A673 (cell line): ENCODE results near the gene LCMT1. TPM values are rescaled to one million over a fixed set of nuclear protein-coding genes. Genes with fewer than 3 reads are reported as not detected.

Experiments
- BruUV-seq: library from RNA; stranded (reverse); fragments of 400-500 nt; replicated peaks from 2 replicates; lab custom pipeline; 2021; lab: Mats Ljungman, UMichigan
- CTCF ChIA-PET: fragments of 300-600 bp; sonication (Branson Sonifier 250); formaldehyde crosslinking; loops from one replicate; lab custom pipeline; 2022; ENCODE audit warnings: antibody characterized with exemption; lab: Charles Lee
- POLR2A ChIA-PET: fragments of 300-600 bp; sonication (Branson Sonifier 250); formaldehyde crosslinking; loops from one replicate; lab custom pipeline; 2022; ENCODE audit warnings: antibody characterized with exemption; ENCODE audit not compliant: low non-redundant PET; lab: Charles Lee
- DNase-seq: peaks from one replicate; pipeline ENCODE4 v3.0.0-alpha.2; 2015; ENCODE audit warnings: low spot score
- H3K27ac ChIP-seq: fragments of 200-600 bp; sonication (generic); 2 replicates; pipeline ENCODE4 v1.5.1; 2016; ENCODE audit warnings: mixed run types, low read depth, mild to moderate bottlenecking, mixed read lengths, antibody characterized with exemption, low read length; ENCODE audit not compliant: poor library complexity, severe bottlenecking
- H3K27me3 ChIP-seq: fragments of 200-600 bp; sonication (generic); replicated peaks from 2 replicates; pipeline ENCODE4 v1.6.1; 2017; ENCODE audit warnings: mixed run types, low read depth, mild to moderate bottlenecking, mixed read lengths, antibody characterized with exemption, low read length; ENCODE audit not compliant: insufficient read depth, poor library complexity
- H3K36me3 ChIP-seq: fragments of 200-600 bp; sonication (generic); 2 replicates; pipeline ENCODE4 v1.6.1; 2016; ENCODE audit warnings: mixed run types, mild to moderate bottlenecking, mixed read lengths, antibody characterized with exemption, low read length; ENCODE audit not compliant: insufficient read depth, poor library complexity, severe bottlenecking
- H3K4me1 ChIP-seq: fragments of 200-600 bp; sonication (generic); 2 replicates; pipeline ENCODE4 v1.6.1; 2017; ENCODE audit warnings: mixed run types, mild to moderate bottlenecking, mixed read lengths, antibody characterized with exemption, low read length; ENCODE audit not compliant: insufficient read depth, poor library complexity, severe bottlenecking
- H3K4me3 ChIP-seq: fragments of 200-600 bp; sonication (generic); 2 replicates; pipeline ENCODE4 v1.5.1; 2016; ENCODE audit warnings: low read depth, mixed run types, mild to moderate bottlenecking, mixed read lengths, low read length; ENCODE audit not compliant: poor library complexity, severe bottlenecking
- H3K9me3 ChIP-seq: fragments of 200-600 bp; sonication (generic); 2 replicates; pipeline ENCODE4 v1.6.1; 2016; ENCODE audit warnings: mixed run types, low read depth, mild to moderate bottlenecking, mixed read lengths, antibody characterized with exemption, low read length; ENCODE audit not compliant: poor library complexity, severe bottlenecking
- EZH2 ChIP-seq: fragments of 200-600 bp; sonication (generic); IDR thresholded peaks from 2 replicates; pipeline ENCODE4 v1.6.1; 2017; ENCODE audit warnings: borderline replicate concordance, low read depth, mild to moderate bottlenecking, mixed read lengths, antibody characterized with exemption, low read length; ENCODE audit not compliant: poor library complexity, severe bottlenecking
- intact Hi-C: fragments of 100-400 bp; cut with micrococcal nuclease; formaldehyde crosslinking; loops from one replicate; pipeline ENCODE4 v1.10.0; 2022; ENCODE audit not compliant: unreplicated experiment
- total RNA-seq: library from RNA; stranded (reverse); gene quantifications from 2 replicates; pipeline ENCODE4 v1.2.3, GENCODE V29; 2021
- TF ChIP-seq, protein P1 (sequence below): fragments of 300-800, 200-600 bp; sonication (generic); conservative IDR thresholded peaks from 2 replicates; pipeline ENCODE4 v1.5.1; 2017; ENCODE audit warnings: low read depth, mild to moderate bottlenecking, antibody characterized with exemption, low read length, moderate library complexity, mixed read lengths

Gene LCMT1
- total RNA-seq, 1 experiment from 2014 or later, result 56.3 TPM

- Histone ChIP-seq H3K9me3 (no peaks in the 10 kb centered on the region), H3K27ac (no peak overlapping the region), H3K4me1 (no peaks in the 10 kb centered on the region), H3K27me3 (no peaks in the 10 kb centered on the region), H3K4me3 (no peak overlapping the region), H3K36me3 (no peaks in the 10 kb centered on the region)
- TF ChIP-seq, protein P1, sequence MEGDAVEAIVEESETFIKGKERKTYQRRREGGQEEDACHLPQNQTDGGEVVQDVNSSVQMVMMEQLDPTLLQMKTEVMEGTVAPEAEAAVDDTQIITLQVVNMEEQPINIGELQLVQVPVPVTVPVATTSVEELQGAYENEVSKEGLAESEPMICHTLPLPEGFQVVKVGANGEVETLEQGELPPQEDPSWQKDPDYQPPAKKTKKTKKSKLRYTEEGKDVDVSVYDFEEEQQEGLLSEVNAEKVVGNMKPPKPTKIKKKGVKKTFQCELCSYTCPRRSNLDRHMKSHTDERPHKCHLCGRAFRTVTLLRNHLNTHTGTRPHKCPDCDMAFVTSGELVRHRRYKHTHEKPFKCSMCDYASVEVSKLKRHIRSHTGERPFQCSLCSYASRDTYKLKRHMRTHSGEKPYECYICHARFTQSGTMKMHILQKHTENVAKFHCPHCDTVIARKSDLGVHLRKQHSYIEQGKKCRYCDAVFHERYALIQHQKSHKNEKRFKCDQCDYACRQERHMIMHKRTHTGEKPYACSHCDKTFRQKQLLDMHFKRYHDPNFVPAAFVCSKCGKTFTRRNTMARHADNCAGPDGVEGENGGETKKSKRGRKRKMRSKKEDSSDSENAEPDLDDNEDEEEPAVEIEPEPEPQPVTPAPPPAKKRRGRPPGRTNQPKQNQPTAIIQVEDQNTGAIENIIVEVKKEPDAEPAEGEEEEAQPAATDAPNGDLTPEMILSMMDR, result no peak
- intact Hi-C loops, result no loop called here
- ChIA-PET CTCF (interaction anchor here (1.2 kb wide), 1 partner anchor 33 kb away, joined by 5 read pairs; no protein-coding TSS in a partner anchor), POLR2A (no interaction called here)
- no TSS peak for BruUV-seq
- no peak for DNase-seq
Measured at GRCh38 chr16:25192096-25192495, 80.6 kb downstream of the LCMT1 start.

DNA sequence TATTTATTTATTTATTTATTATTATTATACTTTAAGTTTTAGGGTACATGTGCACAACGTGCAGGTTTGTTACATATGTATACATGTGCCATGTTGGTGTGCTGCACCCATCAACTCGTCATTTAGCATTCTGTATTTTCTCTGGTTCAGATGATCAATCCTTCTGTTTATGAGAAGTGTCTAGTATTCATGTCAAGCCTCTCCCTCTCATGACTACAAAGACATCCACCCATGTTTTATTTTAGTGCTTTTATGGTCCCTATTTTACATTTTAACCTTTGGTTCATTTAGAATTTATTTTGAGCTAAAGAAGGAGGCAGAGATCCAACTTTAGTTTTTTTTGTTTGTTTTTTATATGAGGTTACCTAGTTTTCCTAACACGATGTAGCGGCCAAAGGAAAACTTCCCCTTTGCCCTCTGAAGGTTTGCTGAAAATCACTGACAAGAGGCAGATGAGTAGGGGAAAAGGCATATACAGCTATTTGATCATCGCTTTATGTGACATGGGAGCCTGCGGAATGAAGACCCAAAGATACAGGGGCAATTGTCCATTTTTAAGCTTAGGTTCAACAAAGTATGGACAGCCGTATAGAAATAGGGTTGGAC, 82.8 kb downstream of the LCMT1 start:
- H3K4me3 ChIP-seq, result no peak overlapping the region
- BruUV-seq, result no TSS peak
- intact Hi-C loops, result no loop called here
- no peak for DNase-seq
- TF ChIP-seq, protein P1, result no peak
- no peak for TF ChIP-seq EZH2
- H3K9me3 ChIP-seq, result no peaks in the 10 kb centered on the region
- no peaks in the 10 kb centered on the region for H3K36me3 ChIP-seq
- ChIA-PET CTCF (no interaction called here), POLR2A (no interaction called here)
- no peaks in the 10 kb centered on the region for H3K4me1 ChIP-seq
- no peaks in the 10 kb centered on the region for H3K27me3 ChIP-seq
- H3K27ac ChIP-seq, result no peak overlapping the region

GRCh38 chr16:25198021-25198420, 86.5 kb downstream of the LCMT1 start:
- Histone ChIP-seq H3K27me3 (no peaks in the 10 kb centered on the region), H3K36me3 (no peaks in the 10 kb centered on the region), H3K27ac (no peak overlapping the region), H3K4me3 (no peak overlapping the region), H3K4me1 (no peaks in the 10 kb centered on the region), H3K9me3 (no peaks in the 10 kb centered on the region)
- TF ChIP-seq, protein P1, result no peak
- no TSS peak for BruUV-seq
- ChIA-PET CTCF (no interaction called here), POLR2A (no interaction called here)
- intact Hi-C loops, result no loop called here
- no peak for DNase-seq
